ENCODE data around the gene MAVS.
"Not testable (repeated sequence)": the region's sequence is repeated elsewhere in the genome, so short reads cannot be mapped to it uniquely, and the experiment has no call there.

Gene MAVS

GRCh38 chr20:3885715-3886114 is 39.1 kb downstream of the MAVS start:
- DNase-seq (ENCODE audit: low read depth in 2 of 3, low spot score in 1 of 3), result no peak

GRCh38 chr20:3887876-3888620 is 41.4 kb downstream of the MAVS start:
- DNase-seq (ENCODE audit: low read depth in 2 of 3, low spot score in 1 of 3), result no peak

- DNase-seq (ENCODE audit: low read depth in 2 of 3, low spot score in 1 of 3), result peak; percentile 95 to 97 (median 95)
Measured at GRCh38 chr20:3888622-3889488, 42.2 kb downstream of the MAVS start, which contains the start of gene PANK2. Gene PANK2 (plus strand): TSS chr20:3889387.

DNA sequence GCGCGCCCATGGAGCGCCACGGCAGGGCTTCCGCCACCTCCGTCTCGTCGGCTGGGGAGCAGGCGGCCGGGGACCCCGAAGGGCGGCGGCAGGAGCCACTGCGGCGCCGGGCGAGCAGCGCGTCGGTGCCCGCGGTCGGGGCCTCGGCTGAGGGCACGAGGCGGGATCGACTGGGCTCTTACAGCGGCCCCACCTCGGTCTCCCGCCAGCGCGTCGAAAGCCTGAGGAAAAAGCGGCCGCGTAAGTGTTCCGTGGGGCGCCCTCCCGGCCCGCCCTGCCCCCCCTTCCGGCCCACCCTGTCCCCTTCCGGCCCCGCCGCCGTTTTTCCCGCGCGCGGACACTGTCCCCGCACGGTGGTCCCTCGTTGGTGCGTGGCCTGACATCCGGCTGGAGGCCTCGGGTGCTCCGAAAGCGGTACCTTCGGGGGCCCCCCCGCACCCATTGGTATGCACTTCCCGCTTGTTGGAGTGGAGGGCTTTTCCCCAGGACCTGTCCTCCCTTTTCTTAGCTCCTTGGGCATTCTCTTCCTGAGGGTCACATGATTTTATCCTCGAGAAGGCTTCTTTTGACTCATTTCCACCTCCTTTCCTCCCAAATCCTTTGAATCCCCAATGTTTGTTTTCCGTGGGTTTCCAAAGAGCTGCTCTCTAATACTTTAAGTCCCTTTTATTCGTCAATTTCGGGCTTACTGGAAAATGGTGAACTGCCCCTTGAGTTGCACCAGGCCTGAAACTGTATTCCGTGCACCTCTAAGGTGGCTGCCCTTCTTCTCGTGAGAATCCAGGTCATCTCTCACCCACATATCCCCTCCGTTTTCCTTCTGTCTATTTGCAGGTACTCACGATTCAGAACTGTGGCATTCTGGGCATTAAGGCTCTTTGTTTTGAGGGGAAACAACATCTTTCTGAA is 43.1 kb downstream of the MAVS start:
- DNase-seq (ENCODE audit: low read depth in 2 of 3, low spot score in 1 of 3), result peak in 1 of 3 donors; percentile 41

DNA sequence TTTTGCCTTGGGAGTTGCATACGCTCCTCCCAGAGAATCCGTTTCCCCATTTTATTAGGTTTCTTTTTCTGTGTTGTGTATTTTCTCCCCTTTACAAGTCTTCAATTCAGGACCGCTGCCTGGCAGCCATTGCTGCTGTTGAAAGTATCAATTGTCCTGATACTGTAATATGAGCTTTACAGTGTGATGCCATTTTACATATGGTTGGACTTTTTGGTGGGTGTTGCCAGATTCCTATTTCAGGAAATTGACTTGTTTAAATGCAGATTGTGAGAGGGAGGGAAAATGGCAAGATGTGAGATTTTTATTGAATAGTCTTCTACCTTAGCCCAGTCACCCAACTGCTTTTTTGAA is 43.7 kb downstream of the MAVS start:
- DNase-seq (ENCODE audit: low read depth in 2 of 3, low spot score in 1 of 3), result no peak

DNA sequence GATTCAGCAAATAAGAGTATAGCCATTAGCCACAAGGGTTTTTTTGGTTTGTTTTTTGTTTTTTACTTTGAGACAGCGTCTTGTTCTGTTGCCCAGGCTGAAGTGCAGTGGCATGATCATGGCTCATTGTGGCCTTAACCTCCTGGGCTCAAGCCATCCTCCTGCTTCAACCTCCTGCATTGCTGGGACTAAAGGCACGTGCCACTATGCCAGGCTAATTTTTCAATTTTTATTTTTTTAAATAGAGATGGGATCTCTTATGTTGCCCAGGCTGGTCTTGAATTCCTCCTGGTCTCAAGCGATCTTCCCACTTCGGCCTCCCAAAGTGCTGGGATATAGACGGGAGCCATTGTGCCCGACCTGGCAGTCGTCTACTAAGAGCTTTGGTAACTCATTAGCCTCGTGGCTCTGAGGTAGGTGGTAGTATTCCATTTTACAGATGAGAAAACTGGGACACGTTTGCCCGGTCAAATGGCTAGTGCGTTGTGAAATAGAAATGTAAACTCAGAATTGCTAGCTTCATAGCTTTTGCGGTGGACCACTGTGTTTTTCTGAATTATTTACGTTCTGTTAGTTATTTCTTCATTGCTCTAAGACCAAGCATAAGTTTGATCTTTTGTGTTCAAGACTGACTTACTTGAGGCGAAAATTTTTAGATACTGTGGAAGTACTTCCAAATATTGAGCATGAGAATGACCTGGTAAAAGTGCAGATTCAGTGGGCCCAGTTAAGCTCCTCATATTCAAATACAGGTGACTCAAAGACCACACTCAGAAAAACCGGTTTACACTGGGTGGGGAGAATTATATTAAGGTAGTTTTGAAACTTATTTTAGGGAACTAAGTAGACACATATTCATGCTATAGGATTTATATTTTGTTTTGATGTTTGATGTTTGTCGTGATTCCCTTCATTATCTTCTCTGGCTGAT is 44.6 kb downstream of the MAVS start:
- no peak for DNase-seq (ENCODE audit: low read depth in 2 of 3, low spot score in 1 of 3)

GRCh38 chr20:3894796-3895195 is 48.2 kb downstream of the MAVS start:
- no peak for DNase-seq (ENCODE audit: low read depth in 2 of 3, low spot score in 1 of 3)

- DNase-seq (ENCODE audit: low read depth in 2 of 3, low spot score in 1 of 3), result no peak
Measured at GRCh38 chr20:3896302-3896701, 49.7 kb downstream of the MAVS start.

GRCh38 chr20:3896853-3897583 is 50.4 kb downstream of the MAVS start:
- DNase-seq (ENCODE audit: low read depth in 2 of 3, low spot score in 1 of 3), result no peak

GRCh38 chr20:3898181-3898580 is 51.5 kb downstream of the MAVS start:
- not testable (repeated sequence) for DNase-seq (ENCODE audit: low read depth in 2 of 3, low spot score in 1 of 3)

DNA sequence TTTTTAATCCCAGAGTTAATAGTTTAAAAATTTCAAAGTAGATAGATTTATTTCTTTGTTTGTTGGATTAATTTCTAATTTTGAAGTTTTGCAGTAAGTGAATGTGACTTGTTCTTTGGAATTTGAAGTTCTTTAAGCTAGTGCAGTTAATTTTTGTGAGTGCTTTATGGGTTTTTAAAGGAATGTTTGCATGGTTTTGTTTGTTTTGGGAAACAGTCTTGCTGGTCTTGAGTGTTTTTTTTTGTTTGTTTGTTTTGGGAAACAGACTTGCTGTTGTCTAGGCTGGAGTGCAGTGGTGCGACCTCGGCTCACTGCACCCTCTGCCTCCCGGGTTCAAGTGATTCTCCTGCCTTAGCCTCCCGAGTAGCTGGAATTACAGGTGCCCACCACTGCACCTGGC is 52.0 kb downstream of the MAVS start:
- DNase-seq (ENCODE audit: low read depth in 2 of 3, low spot score in 1 of 3), result no peak

DNA sequence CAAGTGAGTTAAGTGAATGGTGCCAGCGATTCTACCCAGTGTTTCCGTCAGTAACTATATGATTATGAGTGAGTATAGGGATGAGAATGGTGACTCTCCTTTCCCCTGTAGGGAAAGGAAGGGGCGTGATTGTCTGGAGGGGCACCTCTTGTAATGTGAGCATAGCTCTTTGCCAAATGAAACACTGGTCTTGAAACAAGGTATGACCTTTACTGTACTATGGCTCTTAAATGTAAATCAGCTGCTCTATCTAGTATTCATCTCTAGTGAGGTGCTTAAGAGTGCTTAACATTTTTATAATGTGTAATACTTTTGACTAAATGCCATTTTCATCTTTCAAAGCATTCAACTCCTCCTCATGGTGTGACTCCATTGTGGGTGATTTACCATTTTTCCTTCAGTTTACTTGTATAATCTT is 53.6 kb downstream of the MAVS start:
- no peak for DNase-seq (ENCODE audit: low read depth in 2 of 3, low spot score in 1 of 3)

DNA sequence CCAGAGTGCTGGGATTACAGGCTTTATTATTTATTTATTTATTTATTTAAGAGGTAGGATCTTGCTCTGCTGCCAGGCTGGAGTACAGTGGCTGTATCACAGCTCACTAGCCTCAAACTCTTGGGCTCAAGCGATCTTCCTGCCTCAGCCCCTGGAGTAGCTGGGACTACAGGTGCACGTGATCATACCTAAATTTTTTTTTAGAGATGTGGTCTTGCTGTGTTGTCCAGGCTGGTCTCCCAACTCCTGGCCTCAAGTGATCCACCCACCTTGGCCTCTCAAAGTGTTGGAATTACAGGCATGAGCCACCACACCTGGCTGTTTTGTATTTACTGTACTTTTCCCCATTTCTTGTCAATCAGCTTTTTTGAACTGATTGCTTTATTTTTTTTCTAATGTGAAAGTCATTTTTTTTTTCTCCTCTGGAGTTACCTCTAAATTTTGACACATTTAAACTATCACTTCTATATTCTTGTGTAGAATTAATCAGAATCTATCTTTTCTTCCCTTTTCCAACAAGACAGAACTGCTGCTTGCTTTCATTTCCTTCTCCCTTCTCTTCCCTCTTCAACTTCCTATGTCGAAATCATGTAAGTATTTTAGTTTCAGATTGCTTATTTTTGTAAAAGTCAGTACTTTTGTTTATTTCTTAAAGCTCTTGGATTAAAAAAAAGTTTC is 54.5 kb downstream of the MAVS start:
- DNase-seq (ENCODE audit: low read depth in 2 of 3, low spot score in 1 of 3), result no peak

GRCh38 chr20:3901706-3902440 is 55.2 kb downstream of the MAVS start:
- no peak for DNase-seq (ENCODE audit: low read depth in 2 of 3, low spot score in 1 of 3)

DNA sequence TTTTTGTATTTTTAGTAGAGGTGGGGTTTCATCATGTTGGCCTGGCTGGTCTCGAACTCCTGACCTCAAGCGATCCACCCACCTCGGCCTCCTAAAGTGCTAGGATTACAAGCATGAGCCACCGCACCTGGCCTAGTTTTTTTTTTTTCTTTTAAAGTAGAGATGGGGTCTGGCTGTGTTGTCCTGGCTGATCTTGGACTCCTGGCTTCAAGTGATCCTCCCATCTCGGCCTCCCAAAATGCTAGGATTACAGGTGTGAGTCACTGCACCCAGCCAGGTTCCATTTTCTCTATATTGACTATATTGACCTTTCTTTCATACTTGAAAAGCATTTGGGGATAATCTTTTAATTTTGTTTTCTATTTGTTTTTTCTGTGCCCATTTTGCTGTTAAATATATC is 55.8 kb downstream of the MAVS start:
- no peak for DNase-seq (ENCODE audit: low read depth in 2 of 3, low spot score in 1 of 3)

- no peak for DNase-seq (ENCODE audit: low read depth in 2 of 3, low spot score in 1 of 3)
Measured at GRCh38 chr20:3904224-3904623, 57.6 kb downstream of the MAVS start.

DNA sequence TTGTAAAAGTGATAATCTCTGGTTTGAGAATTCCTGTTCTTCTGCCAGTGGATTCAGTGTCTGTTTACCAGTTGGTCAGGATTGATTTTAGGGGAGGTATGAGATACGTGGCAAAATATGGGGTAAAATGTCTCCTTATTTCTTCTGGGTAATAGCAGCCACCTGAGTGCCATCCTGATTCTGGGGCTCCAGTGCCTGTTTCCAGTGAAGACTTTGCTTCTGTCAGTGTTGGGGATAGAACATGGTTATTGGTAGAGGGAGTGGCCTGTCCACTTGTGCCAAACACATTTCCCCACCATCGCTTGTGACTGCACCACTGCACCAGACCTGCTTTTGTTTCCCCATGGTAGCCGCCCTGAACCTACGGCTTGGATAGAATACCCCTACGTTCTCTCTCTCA is 58.2 kb downstream of the MAVS start:
- DNase-seq (ENCODE audit: low read depth in 2 of 3, low spot score in 1 of 3), result no peak
